A673 (cell line): ENCODE results near the gene TWF2. TPM values are rescaled to one million over a fixed set of nuclear protein-coding genes. Genes with fewer than 3 reads are reported as not detected.
A peak's percentile ranks its signal among the peaks of the same experiment; 100 is the strongest.

Source experiments
- BruUV-seq: library from RNA; stranded (reverse); fragments of 400-500 nt; replicated peaks from 2 replicates; lab custom pipeline; 2021; lab: Mats Ljungman, UMichigan
- CTCF ChIA-PET: fragments of 300-600 bp; sonication (Branson Sonifier 250); formaldehyde crosslinking; loops from one replicate; lab custom pipeline; 2022; ENCODE audit warnings: antibody characterized with exemption; lab: Charles Lee
- POLR2A ChIA-PET: fragments of 300-600 bp; sonication (Branson Sonifier 250); formaldehyde crosslinking; loops from one replicate; lab custom pipeline; 2022; ENCODE audit warnings: antibody characterized with exemption; ENCODE audit not compliant: low non-redundant PET; lab: Charles Lee
- DNase-seq: peaks from one replicate; pipeline ENCODE4 v3.0.0-alpha.2; 2015; ENCODE audit warnings: low spot score
- H3K27ac ChIP-seq: fragments of 200-600 bp; sonication (generic); 2 replicates; pipeline ENCODE4 v1.5.1; 2016; ENCODE audit warnings: mixed run types, low read depth, mild to moderate bottlenecking, mixed read lengths, antibody characterized with exemption, low read length; ENCODE audit not compliant: poor library complexity, severe bottlenecking
- H3K27me3 ChIP-seq: fragments of 200-600 bp; sonication (generic); replicated peaks from 2 replicates; pipeline ENCODE4 v1.6.1; 2017; ENCODE audit warnings: mixed run types, low read depth, mild to moderate bottlenecking, mixed read lengths, antibody characterized with exemption, low read length; ENCODE audit not compliant: insufficient read depth, poor library complexity
- H3K36me3 ChIP-seq: fragments of 200-600 bp; sonication (generic); 2 replicates; pipeline ENCODE4 v1.6.1; 2016; ENCODE audit warnings: mixed run types, mild to moderate bottlenecking, mixed read lengths, antibody characterized with exemption, low read length; ENCODE audit not compliant: insufficient read depth, poor library complexity, severe bottlenecking
- H3K4me1 ChIP-seq: fragments of 200-600 bp; sonication (generic); 2 replicates; pipeline ENCODE4 v1.6.1; 2017; ENCODE audit warnings: mixed run types, mild to moderate bottlenecking, mixed read lengths, antibody characterized with exemption, low read length; ENCODE audit not compliant: insufficient read depth, poor library complexity, severe bottlenecking
- H3K4me3 ChIP-seq: fragments of 200-600 bp; sonication (generic); 2 replicates; pipeline ENCODE4 v1.5.1; 2016; ENCODE audit warnings: low read depth, mixed run types, mild to moderate bottlenecking, mixed read lengths, low read length; ENCODE audit not compliant: poor library complexity, severe bottlenecking
- H3K9me3 ChIP-seq: fragments of 200-600 bp; sonication (generic); 2 replicates; pipeline ENCODE4 v1.6.1; 2016; ENCODE audit warnings: mixed run types, low read depth, mild to moderate bottlenecking, mixed read lengths, antibody characterized with exemption, low read length; ENCODE audit not compliant: poor library complexity, severe bottlenecking
- CTCF ChIP-seq: fragments of 300-800, 200-600 bp; sonication (generic); conservative IDR thresholded peaks from 2 replicates; pipeline ENCODE4 v1.5.1; 2017; ENCODE audit warnings: low read depth, mild to moderate bottlenecking, antibody characterized with exemption, low read length, moderate library complexity, mixed read lengths
- EZH2 ChIP-seq: fragments of 200-600 bp; sonication (generic); IDR thresholded peaks from 2 replicates; pipeline ENCODE4 v1.6.1; 2017; ENCODE audit warnings: borderline replicate concordance, low read depth, mild to moderate bottlenecking, mixed read lengths, antibody characterized with exemption, low read length; ENCODE audit not compliant: poor library complexity, severe bottlenecking
- intact Hi-C: fragments of 100-400 bp; cut with micrococcal nuclease; formaldehyde crosslinking; loops from one replicate; pipeline ENCODE4 v1.10.0; 2022; ENCODE audit not compliant: unreplicated experiment
- total RNA-seq: library from RNA; stranded (reverse); gene quantifications from 2 replicates; pipeline ENCODE4 v1.2.3, GENCODE V29; 2021

Gene TWF2
- total RNA-seq, 1 experiment from 2014 or later, result 18.3 TPM

GRCh38 chr3:52221141-52221562, 17.8 kb downstream of the TWF2 start:
- H3K9me3 ChIP-seq, result no peaks in the 10 kb centered on the region
- CTCF ChIA-PET, result interaction anchor here (0.7 to 1.7 kb wide), 6 partner anchors 9 to 118 kb away, joined by 3 to 13 read pairs (median 4); partner anchors contain the start of gene TWF2
- no peaks in the 10 kb centered on the region for H3K36me3 ChIP-seq
- BruUV-seq, result no TSS peak
- H3K27ac ChIP-seq, result no peak overlapping the region
- intact Hi-C loops, result loop anchor here (5.0 kb wide), 1 partner anchor 226 kb away; the partner anchor contains the start of gene SEMA3G
- H3K4me3 ChIP-seq, result no peak overlapping the region
- DNase-seq, result no peak
- no peaks in the 10 kb centered on the region for H3K4me1 ChIP-seq
- POLR2A ChIA-PET, result no interaction called here
- TF ChIP-seq CTCF, result no peak
- no peak for TF ChIP-seq EZH2
- H3K27me3 ChIP-seq, result no peaks in the 10 kb centered on the region

- no TSS peak for BruUV-seq
- Histone ChIP-seq H3K4me1 (no peaks in the 10 kb centered on the region), H3K27me3 (no peaks in the 10 kb centered on the region), H3K36me3 (no peaks in the 10 kb centered on the region), H3K27ac (no peak overlapping the region), H3K4me3 (no peak overlapping the region), H3K9me3 (no peaks in the 10 kb centered on the region)
- ChIA-PET POLR2A (no interaction called here), CTCF (interaction anchor here (0.7 to 1.7 kb wide), 6 partner anchors 9 to 119 kb away, joined by 3 to 13 read pairs (median 4); partner anchors contain the start of gene TWF2)
- peak; percentile 71 for DNase-seq
- intact Hi-C loops, result loop anchor here (1.0 to 5.0 kb wide), 2 partner anchors 119 to 227 kb away; partner anchors contain the start of gene SEMA3G
- TF ChIP-seq EZH2 (no peak), CTCF (peak; percentile 72)
These were observed 18.5 kb downstream of the TWF2 start for GRCh38 chr3:52220380-52221026.

GRCh38 chr3:52218937-52219650, 19.9 kb downstream of the TWF2 start:
- CTCF ChIA-PET, result interaction anchor here (0.6 kb wide), 1 partner anchor 120 kb away, joined by 3 read pairs; no protein-coding TSS in a partner anchor
- TF ChIP-seq CTCF, result no peak
- TF ChIP-seq EZH2, result no peak
- Histone ChIP-seq H3K9me3 (no peaks in the 10 kb centered on the region), H3K27ac (no peak overlapping the region), H3K4me3 (no peak overlapping the region), H3K4me1 (no peaks in the 10 kb centered on the region), H3K36me3 (no peaks in the 10 kb centered on the region), H3K27me3 (no peaks in the 10 kb centered on the region)
- POLR2A ChIA-PET, result no interaction called here
- DNase-seq, result no peak
- BruUV-seq, result no TSS peak
- intact Hi-C loops, result no loop called here
